Mesothelial cell of epicardium (in vitro differentiated cells): ENCODE data around the gene KLHL1. TPM values are rescaled to one million over a fixed set of nuclear protein-coding genes. Genes with fewer than 3 reads are reported as not detected.

Source experiments
- DNase-seq, 2 experiments: peaks; one replicate each; pipeline ENCODE4 v3.0.0; 2021; ENCODE audit warnings: low spot score in 2 of 2; ENCODE audit not compliant: unreplicated experiment in 2 of 2
- H3K27ac Mint-ChIP-seq: 2 replicates; pipeline ENCODE4 v1.8.0; 2021; ENCODE audit warnings: mixed read lengths
- H3K27me3 Mint-ChIP-seq: 2 replicates; pipeline ENCODE4 v1.8.0; 2021; ENCODE audit warnings: low read depth, mixed read lengths
- H3K36me3 Mint-ChIP-seq: 2 replicates; pipeline ENCODE4 v1.8.0; 2021; ENCODE audit warnings: mixed read lengths
- H3K4me1 Mint-ChIP-seq: 2 replicates; pipeline ENCODE4 v1.8.0; 2021; ENCODE audit warnings: mixed read lengths
- H3K4me3 Mint-ChIP-seq: 2 replicates; pipeline ENCODE4 v1.8.0; 2021; ENCODE audit warnings: mild to moderate bottlenecking, moderate library complexity, mixed read lengths
- H3K9me3 Mint-ChIP-seq: 2 replicates; pipeline ENCODE4 v1.8.0; 2021; ENCODE audit warnings: mixed read lengths
- total RNA-seq: library from RNA; stranded (reverse); gene quantifications from 3 replicates; pipeline ENCODE4 v1.2.1, GENCODE V29; 2021
- TF ChIP-seq, protein P1 (sequence below): fragments of 200-600 bp; sonication (generic); IDR thresholded peaks from one replicate; pipeline ENCODE4 v1.5.0; 2021; ENCODE audit warnings: antibody characterized with exemption; ENCODE audit not compliant: unreplicated experiment

The KLHL1 gene
- total RNA-seq, 1 donor from 2014 or later = not detected

DNA sequence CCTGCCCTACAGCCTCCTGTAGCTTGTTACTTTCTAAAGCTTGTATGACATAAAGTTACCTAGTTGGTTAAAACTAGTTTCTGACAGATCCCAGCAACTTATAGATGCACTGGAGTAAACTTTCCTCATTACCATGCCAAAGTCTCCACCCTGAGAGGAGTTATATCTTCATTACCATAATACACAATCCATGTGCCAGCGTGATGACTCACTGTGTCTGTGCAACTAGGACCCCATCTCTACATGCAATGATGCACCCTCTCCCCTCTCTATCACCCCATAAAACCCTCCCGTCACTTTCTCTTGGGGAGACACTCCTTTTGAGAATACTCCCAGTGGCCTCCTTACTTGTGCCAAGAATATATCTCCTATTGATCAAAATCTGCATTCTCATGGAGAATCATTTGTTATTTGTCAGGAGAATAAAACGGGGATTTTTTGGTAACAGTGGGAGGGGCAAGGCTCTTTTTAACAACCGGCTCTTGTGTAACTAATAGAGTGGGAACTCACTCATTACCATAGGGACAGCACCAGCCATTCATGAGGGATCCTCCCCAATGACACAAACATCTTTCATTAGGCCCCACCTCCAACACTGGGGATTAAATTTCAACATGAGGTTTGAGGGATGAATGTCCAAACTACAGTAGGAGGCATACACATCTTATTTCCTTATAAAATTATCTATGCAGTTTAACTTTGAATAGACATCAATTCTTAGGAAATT, 235.8 kb downstream of the KLHL1 start:
- Mint-ChIP-seq H3K4me1 (no peaks in the 10 kb centered on the region), H3K36me3 (no peaks in the 10 kb centered on the region), H3K27me3 (no peaks in the 10 kb centered on the region), H3K4me3 (no peak overlapping the region), H3K27ac (no peak overlapping the region), H3K9me3 (peaks cover 5% of the 10 kb centered on the region)
- TF ChIP-seq, protein P1, sequence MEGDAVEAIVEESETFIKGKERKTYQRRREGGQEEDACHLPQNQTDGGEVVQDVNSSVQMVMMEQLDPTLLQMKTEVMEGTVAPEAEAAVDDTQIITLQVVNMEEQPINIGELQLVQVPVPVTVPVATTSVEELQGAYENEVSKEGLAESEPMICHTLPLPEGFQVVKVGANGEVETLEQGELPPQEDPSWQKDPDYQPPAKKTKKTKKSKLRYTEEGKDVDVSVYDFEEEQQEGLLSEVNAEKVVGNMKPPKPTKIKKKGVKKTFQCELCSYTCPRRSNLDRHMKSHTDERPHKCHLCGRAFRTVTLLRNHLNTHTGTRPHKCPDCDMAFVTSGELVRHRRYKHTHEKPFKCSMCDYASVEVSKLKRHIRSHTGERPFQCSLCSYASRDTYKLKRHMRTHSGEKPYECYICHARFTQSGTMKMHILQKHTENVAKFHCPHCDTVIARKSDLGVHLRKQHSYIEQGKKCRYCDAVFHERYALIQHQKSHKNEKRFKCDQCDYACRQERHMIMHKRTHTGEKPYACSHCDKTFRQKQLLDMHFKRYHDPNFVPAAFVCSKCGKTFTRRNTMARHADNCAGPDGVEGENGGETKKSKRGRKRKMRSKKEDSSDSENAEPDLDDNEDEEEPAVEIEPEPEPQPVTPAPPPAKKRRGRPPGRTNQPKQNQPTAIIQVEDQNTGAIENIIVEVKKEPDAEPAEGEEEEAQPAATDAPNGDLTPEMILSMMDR = no peak
- DNase-seq = no peak

DNA sequence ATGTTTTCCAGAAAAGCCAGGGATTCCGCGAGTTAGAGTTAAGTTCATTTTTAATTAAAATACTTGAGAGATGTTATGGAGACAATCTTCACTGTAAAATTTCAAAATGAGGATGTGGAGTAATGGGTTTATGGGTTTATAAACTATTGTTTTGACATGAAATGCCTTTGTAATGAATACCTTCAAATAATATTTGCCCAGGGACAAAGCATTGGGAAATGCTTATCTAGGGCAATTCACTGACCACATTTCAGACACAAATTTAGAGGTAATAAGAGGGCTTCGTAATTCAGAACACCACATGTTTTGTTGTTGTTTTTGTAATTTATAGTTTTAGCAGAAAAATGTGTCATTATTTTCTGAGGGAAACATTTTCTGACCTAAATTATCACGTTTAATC, 241.7 kb downstream of the KLHL1 start:
- Mint-ChIP-seq H3K36me3 (no peaks in the 10 kb centered on the region), H3K27ac (no peak overlapping the region), H3K9me3 (peaks cover 4% of the 10 kb centered on the region), H3K4me3 (no peak overlapping the region), H3K4me1 (no peaks in the 10 kb centered on the region), H3K27me3 (no peaks in the 10 kb centered on the region)
- no peak for DNase-seq
- TF ChIP-seq, protein P1 = no peak

DNA sequence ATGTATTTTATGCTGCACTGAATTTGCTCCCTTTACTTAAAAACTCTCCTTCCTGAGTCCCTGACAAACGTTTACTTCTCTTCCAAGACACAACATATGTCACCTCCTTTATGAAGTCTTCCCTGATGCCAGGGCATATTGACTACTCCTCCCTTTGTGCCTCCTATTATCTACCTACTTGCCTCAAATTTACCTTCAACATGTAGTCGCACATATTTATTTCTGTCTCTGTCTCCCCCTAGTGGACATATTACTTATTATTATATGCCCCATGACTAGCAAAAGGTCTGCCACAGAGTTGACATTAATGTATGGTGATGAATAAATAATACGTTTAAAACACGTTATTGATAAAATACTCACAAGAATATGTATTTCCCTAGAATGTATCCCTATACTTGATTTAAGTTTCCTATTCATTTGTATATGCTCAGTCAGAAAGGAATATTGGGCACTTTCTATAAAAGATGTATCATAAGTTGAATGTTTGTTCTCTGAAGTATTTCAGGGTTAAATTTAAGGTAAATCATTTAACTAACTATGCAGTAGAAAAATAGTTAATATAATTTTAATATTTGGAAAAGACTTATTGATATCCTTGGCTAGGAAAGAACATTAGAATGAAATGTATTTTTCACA, 250.9 kb downstream of the KLHL1 start:
- peak overlapping the region; percentile 35 for H3K27ac Mint-ChIP-seq
- H3K9me3 Mint-ChIP-seq = peaks cover 15% of the 10 kb centered on the region
- no peak overlapping the region for H3K4me3 Mint-ChIP-seq
- no peak for DNase-seq
- H3K36me3 Mint-ChIP-seq = no peaks in the 10 kb centered on the region
- peaks cover 10% of the 10 kb centered on the region for H3K4me1 Mint-ChIP-seq
- TF ChIP-seq, protein P1 = peak; percentile 87
- no peaks in the 10 kb centered on the region for H3K27me3 Mint-ChIP-seq

DNA sequence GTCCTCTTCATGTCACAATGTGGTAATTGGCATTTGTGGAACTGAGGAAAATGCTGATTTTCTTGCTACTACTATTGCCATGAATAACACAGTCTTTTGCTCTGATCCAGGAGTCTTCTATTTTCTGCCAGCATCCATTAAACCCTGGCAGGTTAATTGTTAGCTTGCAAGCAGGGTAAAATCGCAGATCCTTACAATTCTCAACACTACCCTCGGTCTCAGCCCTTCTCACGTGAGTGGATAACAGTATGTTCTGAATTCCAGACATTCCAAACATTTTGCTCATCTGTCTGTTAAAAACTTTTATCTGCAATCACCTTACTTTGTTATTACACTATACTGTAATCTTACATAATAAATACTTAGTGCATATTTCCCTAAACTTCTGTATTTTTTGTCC, 251.9 kb downstream of the KLHL1 start:
- TF ChIP-seq, protein P1 = no peak
- Mint-ChIP-seq H3K36me3 (no peaks in the 10 kb centered on the region), H3K4me1 (peaks cover 10% of the 10 kb centered on the region), H3K4me3 (no peak overlapping the region), H3K27me3 (no peaks in the 10 kb centered on the region), H3K27ac (peak overlapping the region; percentile 18), H3K9me3 (peaks cover 15% of the 10 kb centered on the region)
- DNase-seq = no peak

DNA sequence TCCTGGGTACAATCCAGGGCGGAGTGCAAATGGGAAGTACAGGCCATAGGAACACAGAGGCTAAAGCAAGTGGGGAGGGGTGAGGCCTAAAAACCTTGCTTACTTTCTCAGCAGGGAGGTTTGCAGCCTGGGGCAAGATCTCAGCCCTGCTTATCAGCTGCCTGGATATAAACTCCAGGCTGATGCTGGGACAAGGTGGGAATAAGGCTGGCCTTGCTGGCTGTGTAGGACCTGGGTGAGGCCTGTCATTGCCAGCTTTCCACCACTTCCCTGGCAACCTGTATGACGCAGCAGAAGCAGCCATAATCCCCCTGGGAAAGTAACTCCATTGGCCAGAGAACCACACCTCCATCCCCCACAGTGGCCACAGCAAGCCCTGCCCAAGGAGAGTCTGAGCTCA, 279.7 kb downstream of the KLHL1 start:
- Mint-ChIP-seq H3K36me3 (no peaks in the 10 kb centered on the region), H3K27ac (no peak overlapping the region), H3K27me3 (no peaks in the 10 kb centered on the region), H3K4me1 (peaks cover 9% of the 10 kb centered on the region), H3K4me3 (no peak overlapping the region), H3K9me3 (peaks cover 37% of the 10 kb centered on the region)
- TF ChIP-seq, protein P1 = no peak
- DNase-seq = no peak
